Mucosa of gallbladder (tissue), 1 donor: ENCODE results near the gene TSACC. TPM values are rescaled to one million over a fixed set of nuclear protein-coding genes. Genes with fewer than 3 reads are reported as not detected.

Experiments used
- DNase-seq: peaks from one replicate; pipeline ENCODE4 v3.0.0-alpha.2; 2020; ENCODE audit warnings: low spot score
- total RNA-seq: library from RNA; stranded (reverse); gene quantifications from one replicate; pipeline ENCODE4 v1.2.1, GENCODE V29; 2021
- donor health status: DM: no; HTN: no; CAD: no.

TSACC gene
- total RNA-seq, 1 donor from 2014 or later: not detected

DNA sequence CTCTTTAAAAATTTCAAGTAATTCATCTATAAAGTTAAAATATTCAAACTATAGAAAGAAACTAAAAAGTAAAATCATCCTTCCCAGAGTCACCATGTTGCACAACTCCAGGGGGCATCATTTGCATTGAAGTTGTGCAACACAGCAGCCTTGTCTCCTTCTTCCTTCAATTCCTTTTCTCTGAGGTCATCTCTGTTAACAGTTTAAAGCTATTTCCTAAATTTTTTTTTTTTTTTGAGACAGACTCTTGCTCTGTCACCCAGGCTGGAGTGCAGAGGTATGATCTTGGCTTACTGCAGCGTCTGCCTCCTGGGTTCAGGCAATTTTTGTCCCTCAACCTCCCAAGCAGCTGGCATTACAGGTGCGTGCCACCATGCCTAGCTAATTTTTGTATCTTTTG lies 37.8 kb downstream of the TSACC start:
- no peak for DNase-seq

DNA sequence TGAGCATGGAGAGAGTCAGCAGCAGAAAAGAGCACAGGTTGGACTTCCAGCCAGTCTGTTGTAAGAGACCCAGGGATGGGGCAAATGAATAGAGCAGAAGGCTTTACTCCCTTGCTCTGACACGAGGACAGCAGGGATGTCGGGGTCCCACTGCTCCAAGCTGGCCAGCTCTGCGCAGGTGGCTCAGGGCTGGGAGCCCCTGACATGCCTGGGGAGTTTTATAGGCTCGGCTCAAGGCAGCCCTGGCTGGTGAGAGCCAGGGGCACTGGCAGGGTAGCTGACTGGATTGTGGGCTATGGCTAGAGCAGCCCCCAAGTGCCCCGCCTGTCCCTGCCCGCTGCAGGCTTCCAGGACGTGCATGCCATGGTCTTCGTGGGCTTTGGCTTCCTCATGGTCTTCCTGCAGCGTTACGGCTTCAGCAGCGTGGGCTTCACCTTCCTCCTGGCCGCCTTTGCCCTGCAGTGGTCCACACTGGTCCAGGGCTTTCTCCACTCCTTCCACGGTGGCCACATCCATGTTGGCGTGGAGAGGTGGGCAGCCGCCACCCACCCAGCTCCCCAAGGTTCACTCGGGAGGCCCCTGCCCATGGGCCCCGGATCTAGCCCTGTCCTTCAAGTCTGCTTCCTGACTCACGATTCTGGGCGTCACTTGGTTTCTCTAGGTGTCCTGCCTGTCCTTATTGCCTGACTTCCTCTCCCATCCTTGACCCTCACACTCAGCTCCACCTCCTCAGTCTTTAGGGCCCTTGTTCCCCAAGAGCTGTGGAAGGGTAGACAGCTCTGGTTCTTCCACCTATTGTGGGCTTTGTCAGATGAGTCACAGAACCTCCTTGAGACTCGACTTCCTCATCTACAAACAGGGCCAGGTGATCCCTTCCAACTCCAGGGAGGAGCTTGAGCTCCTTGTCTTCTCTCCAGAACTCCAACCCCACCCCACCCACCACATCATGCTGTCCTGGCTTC lies 38.9 kb downstream of the TSACC start:
- no peak for DNase-seq

DNA sequence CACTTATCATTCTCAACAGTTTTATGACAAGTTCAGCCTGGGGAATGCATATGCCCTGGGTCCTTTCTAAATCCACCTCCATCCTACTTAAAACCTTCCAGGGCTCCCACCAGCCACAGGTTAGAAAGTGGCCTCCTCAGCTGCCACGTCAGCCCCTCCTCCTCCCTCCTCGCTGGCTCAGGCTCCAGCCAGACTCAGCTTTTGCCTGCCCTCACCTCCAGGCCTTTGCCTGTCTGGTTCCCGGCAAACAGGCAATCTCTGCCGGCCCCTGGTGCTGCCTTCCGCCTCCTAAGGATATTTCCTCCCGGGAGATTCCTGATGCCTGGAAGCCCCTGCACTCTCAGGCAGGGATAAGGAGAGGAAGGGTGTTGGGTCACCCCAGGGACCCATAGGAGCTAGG lies 40.2 kb downstream of the TSACC start:
- DNase-seq: no peak

DNA sequence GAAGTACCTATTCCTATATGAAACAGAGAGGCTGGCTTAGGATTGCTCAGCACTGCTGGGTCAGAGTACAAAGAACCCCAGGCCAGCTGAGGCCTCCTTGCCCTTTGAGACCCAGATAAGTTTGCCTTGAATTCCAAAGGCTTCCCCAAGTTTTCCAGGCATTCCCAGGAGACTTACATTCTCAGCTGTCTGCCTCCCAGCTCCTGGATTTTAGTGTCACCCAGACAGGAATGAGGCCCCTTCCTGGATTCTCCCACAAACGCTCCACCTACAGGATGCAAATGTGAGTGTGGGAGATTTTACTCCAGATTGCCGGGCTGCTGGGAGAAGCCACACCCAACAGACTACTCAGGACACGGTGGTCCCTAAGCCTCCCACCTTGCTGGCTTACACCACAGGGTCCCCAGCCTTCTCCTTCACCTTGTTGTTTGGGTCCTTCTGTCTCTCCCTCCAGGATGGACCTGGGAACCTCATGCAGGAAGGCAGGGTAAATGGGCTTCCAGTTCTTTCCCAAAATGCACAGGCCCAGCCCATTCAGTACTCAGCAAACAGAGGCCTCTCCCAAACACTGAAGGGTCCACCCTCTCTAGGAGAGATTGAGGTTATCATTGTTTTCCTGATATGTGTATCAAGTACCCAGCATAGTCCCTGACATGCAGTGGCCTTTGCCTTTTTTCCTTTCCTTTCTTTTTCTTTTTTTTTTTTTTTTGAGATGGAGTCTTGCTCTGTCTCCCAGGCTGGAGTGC lies 41.3 kb downstream of the TSACC start:
- no peak for DNase-seq

DNA sequence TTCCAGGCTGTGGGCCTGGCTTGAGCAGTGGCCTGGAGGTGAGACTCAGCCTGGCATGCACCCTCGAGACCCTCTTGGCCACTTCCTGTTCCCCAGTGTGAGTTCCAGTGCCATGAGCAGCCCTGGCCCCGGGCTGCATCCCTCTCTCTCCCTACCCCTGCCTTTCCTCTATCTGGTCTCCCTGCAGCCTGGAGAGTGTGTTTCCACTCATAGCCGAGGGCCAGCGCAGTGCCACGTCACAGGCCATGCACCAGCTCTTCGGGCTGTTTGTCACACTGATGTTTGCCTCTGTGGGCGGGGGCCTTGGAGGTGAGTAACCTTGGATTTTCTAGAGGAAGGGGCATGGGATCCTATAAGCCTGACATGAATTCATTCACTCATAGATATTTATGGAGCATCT lies 44.2 kb downstream of the TSACC start:
- DNase-seq: no peak

DNA sequence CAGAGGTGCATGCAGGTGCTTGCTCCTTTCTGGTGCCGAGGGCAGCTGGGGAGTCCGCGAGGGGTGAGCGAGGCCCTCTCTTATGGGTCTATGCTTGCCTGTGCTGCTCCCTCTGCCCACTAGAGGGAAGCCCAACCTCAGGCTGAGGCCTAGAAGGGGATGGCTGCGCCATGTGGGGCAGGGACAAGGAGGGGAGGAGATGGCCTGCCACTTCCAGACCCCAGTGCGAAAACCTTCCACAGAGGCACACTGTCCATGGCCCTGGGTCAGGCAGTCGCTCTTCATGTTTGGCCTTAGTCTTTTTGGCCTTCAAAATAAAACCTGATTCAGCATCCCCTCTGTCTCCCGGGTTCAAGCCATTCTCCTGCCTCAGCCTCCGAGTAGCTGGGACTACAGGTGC lies 44.7 kb downstream of the TSACC start:
- peak; percentile 46 for DNase-seq

DNA sequence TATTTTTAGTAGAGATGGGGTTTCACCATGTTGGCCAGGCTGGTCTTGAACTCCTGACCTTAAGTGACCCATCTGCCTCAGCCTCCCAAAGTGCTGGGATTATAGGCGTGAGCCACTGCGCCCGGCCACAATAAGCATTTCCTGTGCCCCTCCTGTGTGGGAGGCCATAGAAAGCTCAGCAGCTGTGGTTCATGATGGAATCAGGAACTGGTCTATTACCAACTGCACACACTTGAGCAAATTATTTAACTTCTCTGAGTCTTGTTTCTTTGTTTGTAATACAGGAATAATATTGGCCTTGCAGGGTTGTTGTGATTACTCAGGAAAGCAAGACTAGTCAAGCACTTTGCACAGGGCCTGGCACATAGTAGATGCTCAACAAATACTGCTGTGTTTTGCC lies 45.7 kb downstream of the TSACC start:
- DNase-seq: no peak

DNA sequence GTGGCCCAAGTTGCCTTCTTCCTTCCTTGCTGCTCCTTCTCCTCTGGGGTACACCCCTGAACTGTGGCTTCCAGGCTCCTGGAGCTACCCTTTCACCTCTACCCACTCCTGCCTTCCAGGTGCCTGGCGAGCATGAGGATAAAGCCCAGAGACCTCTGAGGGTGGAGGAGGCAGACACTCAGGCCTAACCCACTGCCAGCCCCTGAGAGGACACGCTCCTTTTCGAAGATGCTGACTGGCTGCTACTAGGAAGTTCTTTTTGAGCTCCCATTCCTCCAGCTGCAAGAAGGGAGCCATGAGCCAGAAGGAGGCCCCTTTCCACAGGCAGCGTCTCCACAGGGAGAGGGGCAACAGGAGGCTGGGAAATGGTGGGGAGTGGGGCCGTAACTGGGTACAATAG lies 46.3 kb downstream of the TSACC start:
- DNase-seq: no peak

DNA sequence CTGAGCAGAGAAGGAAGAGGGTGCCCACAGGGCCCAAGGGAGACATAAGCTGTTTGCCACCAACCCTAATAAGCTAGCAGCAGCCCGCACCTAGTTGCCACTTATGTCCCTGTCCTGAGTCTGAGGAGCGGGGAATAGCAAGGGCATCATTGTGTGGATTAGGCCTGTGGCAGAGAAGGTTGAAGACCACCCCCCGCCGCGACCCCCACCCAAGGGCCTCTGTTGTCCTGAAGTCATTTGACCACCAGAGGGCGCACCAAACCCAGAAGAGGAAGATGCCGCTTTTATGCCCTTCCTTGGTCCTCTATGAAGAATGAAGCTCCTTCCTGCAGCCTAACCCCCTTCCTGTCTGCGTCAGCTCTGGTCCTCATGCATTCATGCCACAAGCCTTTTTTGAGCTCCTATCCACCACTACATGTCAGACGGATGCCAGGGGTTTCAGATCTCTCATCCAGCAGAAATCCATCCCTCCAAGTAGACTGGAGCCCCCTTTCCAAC lies 47.3 kb downstream of the TSACC start:
- peak; percentile 59 for DNase-seq

DNA sequence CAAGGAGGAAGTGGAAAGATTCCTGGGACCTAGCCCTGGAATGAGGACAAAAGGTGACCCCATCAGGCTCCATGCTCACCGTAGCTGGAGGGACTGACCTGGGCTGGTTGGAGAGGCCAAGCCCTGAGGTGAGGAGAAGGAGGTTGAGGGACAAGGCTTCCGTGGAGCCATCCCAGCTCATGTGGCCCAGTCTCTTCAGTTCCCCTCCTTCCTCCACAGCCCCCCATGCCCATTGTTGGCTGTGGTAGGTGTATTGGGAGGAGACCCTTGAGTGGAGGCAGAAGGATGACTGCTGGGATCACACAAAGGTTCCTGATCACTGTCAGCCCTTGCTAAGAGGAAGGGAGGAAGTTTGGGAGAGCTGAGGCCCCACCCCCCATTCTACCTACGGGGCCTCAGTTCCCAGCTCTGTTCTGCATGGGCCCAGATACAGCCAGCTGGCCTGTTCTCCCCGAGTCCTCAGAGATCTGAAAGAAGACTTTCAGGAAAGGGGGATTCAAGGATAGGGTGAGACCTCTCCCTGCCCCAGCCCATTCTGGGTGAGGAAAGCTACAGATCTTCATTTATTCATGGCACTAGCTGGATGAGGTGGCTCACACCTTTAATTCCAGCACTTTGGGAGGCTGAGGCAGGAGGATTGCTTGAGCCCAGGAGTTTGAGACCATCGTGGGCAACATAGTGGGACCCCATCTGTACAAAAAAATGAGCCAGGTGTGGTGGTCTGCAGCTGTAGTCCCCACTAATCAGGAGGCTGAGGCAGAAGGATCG lies 48.0 kb downstream of the TSACC start:
- no peak for DNase-seq

DNA sequence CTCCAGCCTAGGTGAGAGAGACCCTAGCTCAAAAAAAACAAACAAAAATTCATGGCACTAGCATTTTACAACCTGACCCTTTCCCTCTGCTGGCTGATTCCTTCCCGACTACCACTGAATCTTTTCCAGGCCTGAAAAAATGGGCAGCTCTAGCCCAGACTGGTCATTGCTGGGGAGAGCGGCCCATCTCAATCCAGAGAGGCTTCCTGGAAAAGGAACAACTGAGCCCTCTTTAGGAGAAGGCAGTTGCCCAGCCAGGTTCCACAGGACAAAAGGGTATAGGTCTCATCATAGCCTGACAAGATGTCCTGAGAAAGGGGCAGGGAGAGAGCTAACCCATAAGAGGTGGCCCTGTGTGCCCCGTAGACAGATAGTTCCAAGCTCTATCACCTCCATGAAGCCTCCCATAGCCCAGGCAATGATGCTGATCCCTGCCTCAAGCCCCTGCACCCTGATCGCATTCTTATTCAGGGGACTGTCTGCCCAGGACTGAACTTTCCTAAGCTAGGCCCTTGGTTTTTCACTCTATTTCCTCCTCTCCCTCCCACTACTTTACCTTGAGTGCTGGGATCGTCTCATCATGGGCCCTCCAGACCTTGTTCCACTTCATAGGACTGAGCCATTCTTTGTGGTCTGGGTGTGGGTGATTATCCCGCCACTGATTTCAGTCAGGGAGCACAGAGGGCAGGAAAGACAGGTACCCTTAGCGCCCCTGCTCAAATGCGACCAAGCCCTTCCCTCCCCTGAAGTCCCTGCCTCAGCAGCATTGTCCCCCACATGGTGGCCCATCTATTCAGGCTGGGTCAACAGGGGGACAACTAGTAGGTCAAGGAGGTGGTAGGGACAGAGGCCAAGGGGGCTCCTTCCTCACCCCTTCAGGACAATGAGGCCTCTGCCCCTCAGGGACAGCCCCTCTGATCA lies 48.9 kb downstream of the TSACC start:
- DNase-seq: no peak

DNA sequence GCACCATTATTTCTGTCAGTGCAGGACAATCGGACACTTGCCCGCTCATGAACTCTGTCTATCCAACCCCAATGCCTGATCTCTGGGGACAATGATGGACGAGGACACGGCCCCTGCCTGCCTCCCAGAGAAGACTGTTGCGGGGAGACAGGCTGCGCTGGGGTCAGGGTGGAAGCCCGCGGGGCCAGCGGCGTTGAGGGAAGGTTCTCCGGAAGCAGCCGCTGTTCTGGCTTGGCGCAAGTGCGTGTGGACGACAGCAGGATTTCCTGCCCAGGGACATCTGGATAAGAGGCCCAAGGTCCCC lies 49.5 kb downstream of the TSACC start:
- no peak for DNase-seq

DNA sequence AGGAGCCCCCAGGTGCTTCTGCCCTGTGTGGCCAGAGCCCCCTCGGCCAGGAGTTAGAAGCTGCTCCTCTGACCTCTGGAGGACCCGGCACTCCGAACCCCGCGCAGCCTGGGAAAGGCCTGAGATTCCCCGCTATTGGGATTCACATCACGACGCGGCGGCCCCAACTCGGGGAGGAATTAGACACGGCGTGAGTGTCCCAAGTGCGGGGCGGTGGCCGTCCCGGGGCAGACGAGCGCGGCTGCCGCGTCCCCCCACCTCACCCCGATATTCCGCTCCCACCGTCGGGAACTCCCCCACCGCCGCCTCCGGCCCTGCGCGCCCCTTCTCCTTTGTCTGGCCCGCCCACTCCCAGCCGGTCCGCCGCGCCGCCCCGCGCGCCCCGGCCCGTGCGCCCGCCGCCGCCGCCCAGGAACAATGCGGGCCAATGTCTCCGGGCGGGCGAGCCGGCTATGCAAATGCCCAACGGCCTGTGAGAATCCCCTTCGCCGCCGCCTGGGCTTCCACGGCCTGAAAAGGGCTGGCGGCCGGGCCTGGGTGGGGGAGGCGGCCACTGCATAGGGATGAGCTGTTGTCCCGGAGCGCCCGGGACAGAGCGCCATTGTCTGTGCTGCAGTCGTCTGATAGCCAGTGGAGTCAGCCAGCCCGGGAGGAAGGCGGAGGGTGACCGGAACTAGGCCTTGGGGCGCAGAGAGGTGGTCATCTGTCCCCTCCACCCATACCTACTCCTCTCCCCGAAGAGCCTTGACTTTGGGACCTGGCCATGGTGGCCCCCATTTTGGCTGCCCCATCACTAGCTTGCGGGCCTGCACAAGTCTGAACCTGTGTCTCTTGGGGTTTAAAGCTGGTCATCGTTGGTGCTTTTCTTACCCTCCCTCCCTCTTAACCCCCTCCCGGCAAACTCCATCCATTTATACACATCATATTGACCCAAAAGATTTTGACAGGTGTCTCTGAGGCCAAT lies 50.1 kb downstream of the TSACC start:
- no peak for DNase-seq

DNA sequence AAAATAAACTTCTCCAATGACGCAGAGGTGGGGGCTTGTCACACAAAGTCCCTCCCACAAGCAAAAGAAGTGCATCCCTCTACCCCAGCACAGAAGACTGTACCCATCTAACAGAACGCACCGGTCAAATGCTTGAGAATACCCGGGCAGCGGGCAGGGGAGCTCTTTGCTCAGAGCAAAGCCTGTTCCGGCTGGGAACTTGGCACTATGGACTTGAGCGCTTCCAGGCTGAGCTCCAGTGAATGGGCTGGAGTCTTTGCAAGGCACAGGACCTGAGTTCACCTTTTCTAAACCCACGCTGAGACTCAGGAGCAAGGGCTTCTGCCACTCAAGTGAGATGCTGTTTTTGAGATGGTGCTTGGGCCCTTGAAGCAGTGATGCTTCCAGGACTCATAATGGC lies 51.0 kb downstream of the TSACC start:
- no peak for DNase-seq

DNA sequence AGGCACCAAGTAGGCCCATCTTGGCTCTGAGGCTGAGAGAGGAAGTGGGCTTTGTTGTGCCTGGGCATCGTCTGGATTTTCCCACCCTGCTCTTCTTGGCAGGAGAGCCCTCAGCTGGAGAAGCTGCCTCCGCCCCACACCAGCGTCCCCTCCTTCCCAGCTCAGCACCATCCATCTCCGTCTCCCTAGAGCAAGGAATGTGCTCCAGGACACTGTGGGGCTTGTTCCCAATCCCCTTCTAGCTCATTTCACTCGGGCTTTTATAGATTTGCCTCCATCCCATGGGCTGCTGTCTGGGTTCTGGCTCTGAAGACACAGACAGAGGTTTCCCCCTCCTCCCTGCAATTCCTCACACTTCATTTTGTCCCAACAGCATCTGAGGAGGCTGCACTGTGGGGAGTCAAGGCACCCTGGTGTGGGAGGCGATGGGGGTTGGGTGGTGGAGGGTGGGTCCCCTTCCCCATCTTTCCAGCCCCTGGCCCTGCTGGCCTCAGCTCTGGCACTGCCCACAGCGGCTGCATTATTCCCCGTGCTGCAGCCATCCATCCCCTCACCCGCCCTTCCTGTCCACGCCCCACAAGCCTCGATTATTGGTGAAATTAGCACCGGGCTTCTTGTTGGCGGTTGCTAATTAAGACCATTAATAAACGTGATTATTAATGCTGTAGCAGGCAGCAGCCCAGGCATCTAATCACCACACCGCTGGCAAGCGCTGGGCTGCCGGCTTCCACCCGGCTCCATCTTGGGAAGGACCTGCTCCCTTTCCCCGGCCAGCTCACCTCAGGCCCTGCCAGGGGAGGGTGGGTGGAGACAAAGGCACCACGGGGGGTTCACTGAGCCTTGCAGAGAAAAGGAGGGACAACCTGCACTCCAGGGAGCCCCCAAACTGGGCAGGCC lies 52.4 kb downstream of the TSACC start:
- DNase-seq: no peak

DNA sequence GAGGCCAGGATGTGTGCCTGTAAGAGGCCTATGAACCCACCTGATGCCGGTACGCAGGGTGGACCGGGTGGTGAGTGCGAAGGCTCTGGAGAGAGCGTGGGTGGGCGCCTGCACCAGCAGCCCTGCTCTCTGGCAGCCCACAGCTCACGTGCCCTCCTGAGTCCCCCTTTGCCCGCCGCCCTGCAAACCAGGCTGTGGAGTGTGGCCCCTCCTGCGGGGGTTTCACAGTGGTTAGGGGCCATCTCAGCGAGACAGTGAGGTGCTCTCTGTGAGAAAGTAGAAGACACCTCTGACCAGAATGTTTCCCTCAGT lies 53.0 kb downstream of the TSACC start:
- no peak for DNase-seq

DNA sequence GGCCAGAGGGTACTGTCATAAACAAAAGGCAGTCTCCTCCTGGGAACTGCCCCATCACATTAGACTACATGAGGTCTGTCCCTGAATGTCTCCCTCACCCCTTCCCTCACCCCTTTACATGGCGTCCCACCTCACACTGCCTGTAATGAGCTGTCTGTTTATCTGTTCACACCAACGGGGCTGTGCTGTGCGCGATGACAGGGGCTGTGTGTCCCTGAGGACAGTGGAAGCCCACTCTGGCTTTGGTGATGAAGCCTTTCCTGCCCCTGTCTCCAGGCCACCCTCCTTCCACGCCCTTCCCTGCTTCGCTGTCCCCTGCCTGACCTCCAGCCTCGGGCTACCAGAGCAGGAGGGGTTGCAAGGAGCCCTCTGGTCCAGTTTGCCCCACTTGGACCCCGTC lies 53.4 kb downstream of the TSACC start:
- no peak for DNase-seq

DNA sequence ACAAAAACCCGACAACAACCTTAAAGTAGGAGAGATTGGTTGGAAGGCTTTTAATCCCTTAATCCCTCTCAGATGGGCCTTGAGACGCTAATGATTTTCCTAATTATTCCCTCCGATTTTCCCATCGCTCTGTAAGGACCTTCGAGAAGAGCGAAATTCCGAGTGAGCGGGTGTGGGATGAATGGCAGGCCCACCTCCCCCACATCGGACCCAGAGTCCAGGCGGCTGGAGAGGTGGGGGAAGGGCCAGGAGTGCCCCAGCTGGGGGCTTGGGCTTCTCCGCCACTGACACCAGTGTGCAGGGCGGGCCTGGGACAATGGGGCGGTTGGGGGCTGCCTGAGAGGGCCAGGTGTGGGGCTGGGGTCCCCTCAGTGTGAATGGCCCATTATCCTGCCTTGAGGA lies 54.1 kb downstream of the TSACC start:
- DNase-seq: no peak

DNA sequence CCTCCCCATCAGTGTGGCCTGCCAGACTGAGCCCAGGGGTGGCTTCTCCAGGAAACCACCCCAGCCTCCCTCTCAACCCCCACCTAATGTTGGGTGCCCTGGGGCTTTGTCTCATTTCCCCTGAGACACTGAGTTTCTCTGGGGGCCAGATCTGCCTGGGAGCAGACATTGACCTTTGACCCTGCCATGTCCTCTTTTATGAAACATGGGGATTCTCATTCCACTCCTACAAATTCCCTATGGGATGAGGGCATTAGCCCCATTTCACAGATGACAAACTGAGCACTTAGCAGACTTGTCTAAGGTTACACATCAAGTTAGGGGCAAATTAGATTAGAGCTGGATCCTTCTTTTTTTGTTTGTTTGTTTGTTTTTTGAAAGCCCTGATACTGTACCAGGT lies 54.8 kb downstream of the TSACC start:
- DNase-seq: no peak
